ENCODE measurements around the gene ADCYAP1. TPM values are rescaled to one million over a fixed set of nuclear protein-coding genes. Genes with fewer than 3 reads are reported as not detected.

ADCYAP1 gene
- total RNA-seq, 1 experiment from 2014 or later, result 2.7 TPM

Other genes starting within 250 kb of the ADCYAP1 start
- 14.1 and 20.9 TPM in 2 replicates for gene TYMS, start 247.2 kb upstream of the ADCYAP1 start, total RNA-seq (2014; rRNA removed; shearing (Covaris generic))
- 13.4 and 15.3 TPM in 2 replicates for gene ENOSF1, start 192.2 kb upstream of the ADCYAP1 start, total RNA-seq (2014; rRNA removed; shearing (Covaris generic))
- gene YES1, start 92.6 kb upstream of the ADCYAP1 start, total RNA-seq (2014; rRNA removed; shearing (Covaris generic)), result 43.8 and 48.8 TPM in 2 replicates